Stimulated activated CD8-positive, alpha-beta memory T cell treated with anti-CD3 and anti-CD28 coated beads, Interleukin-2, amount 100 ng/mL, for 48 hours (primary cell): ENCODE results near the gene PPP4R1.
"Not testable (repeated sequence)": the region's sequence is repeated elsewhere in the genome, so short reads cannot be mapped to it uniquely, and the experiment has no call there.

Source experiments
- DNase-seq, 2 donors: peaks; one replicate each; pipeline ENCODE4 v3.0.0-alpha.2; 2020; ENCODE audit warnings: low read depth in 2 of 2

PPP4R1 gene

DNA sequence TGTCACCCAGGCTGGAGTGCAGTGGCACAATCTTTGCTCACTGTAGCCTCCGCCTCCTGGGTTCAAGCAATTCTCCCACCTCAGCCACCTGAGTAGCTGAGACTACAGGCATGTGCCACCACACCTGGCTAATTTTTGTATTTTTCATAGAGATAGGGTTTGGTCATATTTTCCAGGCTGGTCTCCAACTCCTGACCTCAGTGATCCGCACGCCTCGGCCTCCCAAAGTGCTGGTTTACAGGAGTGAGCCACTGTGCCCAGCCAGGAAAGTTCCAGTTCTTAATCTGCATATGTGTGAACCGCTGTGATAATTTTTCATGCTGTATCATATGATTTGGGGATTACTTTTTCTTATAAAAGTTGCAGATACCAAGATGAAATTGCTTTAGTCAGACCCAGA is 14.6 kb upstream of the PPP4R1 start:
- no peak for DNase-seq

GRCh38 chr18:9627642-9628041 is 13.3 kb upstream of the PPP4R1 start:
- no peak for DNase-seq

DNA sequence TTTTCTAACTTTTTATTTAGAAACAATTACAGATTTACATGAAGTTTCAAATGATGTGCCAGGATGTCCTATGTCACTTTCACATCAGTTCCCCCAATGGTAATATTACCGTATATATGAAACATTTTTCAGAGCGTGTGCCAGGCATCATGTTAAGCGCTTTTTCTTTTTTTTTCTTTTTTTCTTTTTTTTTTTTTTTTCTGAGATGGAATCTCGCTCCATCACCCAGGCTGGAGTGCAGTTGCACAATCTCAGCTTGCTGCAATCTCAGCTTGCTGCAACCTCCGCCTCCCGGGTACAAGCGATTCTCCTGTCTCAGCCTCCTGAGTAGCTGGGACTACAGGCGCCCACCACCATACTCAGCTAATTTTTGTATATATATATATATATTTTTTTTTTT is 5.6 kb upstream of the PPP4R1 start:
- no peak for DNase-seq

- no peak for DNase-seq
Observed at GRCh38 chr18:9619545-9619944, 5.2 kb upstream of the PPP4R1 start.

DNA sequence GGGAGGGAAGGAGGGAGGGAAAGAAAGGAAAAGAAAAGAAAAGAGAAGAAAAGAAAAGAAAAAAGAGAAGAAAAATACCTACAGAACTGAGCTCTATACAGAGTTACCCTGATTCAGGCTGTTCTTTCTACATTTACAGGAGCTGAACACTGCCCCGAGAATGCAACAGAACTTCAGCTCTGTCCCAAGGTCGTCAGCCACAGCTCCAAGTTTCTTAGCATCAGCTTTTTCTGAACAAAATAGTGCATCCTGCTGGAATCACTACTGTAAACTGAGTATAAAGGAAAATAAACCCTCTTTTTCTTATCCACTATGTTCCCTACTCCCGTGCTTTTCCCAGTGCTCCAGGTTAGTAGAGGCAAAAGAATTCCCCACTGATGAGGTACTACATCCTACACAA is 4.7 kb upstream of the PPP4R1 start:
- no peak for DNase-seq

- no peak for DNase-seq
Observed at GRCh38 chr18:9617006-9617542, 2.7 kb upstream of the PPP4R1 start.

GRCh38 chr18:9616049-9616448 is 1.7 kb upstream of the PPP4R1 start:
- DNase-seq = no peak

- DNase-seq = no peak
Observed at GRCh38 chr18:9615280-9615797, 980 bp upstream of the PPP4R1 start.

DNA sequence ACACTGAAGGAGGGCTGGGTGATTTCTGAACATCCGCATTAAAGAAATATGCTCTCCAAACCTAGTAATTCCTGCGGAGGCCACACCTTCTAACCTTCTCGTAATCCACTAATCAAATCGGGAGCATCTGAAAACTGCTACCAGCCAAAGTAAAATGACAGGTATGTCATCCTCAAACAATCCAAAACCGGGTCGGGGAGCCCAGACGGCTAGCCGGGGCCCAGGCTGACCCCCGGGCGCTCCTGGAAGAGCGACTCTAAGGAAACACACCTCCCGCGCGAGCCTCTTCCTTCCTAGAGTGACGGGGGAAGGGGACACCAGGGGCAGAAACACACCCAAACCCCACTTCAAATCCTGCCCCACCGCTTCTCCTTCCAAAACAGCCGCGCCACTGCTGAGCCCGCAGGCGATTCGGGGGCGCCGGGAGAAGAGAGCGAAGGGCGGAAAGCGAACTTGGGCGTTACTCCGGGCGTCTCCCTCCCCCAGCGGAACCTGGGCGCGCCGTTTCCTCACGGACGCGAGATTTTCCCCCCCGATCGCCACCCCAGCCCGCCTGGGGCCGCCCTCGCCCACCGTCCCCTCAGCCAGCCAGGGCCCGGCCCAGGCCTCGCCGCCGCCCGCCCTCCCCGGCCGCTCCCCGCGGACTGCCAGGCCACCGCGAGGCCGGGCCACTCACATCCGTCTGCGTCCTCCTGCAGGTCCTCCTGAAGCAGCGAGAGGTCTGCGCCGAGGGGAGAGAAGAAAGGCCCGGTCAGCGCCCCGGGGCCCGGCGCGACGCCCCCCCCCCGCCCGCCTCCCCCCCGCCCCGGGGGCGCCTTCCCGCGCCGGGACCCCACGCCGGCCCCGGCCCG is 584 bp downstream of the PPP4R1 start:
- DNase-seq = peak; percentile 17 to 19

GRCh38 chr18:9612977-9613376 is 1.4 kb downstream of the PPP4R1 start:
- no peak for DNase-seq

GRCh38 chr18:9612215-9612830 is 2.0 kb downstream of the PPP4R1 start:
- DNase-seq = no peak

GRCh38 chr18:9609190-9609589 is 5.2 kb downstream of the PPP4R1 start:
- no peak for DNase-seq

- DNase-seq = no peak
Observed at GRCh38 chr18:9608728-9609127, 5.6 kb downstream of the PPP4R1 start.

DNA sequence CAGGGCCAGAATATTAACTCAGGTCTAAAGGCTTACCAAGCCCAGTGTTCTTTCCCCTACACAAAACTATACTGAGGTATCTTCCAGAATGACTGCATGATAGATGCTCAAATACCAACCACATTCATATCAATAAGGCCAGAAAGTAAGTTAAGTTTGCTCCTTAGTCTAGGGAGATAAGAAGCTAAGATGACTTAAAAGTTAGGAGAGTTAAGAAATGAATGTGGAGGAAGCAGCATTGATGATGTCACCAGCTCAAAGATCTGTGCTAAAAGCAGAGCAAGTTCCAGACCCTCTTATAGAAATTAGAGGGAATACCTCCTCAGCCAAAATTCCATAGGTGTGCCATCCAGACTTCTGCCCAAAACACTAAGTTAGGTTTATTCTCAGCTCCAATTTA is 6.1 kb downstream of the PPP4R1 start:
- no peak for DNase-seq

DNA sequence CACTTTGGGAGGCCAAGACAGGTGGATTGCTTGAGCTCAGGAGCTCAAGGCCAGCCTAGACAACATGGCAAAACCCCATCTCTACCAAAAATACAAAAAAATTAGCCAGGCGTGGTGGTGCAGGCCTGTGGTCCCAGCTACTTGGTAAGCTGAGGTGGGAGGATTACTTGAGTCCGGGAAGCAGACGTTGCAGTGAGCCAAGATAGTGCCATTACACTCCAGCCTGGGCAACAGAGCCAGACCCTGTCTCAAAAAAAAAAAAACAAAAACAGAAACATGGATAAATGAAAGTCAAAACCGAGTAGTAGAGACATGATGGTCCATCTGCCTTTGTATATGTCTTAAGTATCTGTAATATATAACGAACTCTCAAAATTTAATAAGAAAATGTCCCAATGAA is 7.2 kb downstream of the PPP4R1 start:
- DNase-seq = not testable (repeated sequence)

DNA sequence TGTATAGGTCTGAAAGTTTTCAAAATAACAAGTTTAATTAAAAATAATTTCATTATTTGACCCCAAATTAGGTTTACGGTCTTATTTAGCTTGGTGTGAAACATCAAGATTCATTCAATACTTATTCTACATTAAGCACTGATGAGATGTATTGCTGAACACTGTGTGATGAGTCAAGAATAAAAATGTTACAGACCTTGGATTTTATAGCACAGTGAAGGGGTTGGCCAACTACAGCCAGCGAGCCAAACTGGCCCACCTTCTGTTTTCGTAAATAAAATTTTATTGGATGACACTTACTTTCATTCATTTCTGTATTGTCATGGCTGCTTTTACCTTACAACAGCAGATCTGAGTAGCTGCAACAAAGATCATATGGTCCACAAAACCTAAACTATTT is 8.3 kb downstream of the PPP4R1 start:
- no peak for DNase-seq

- DNase-seq = no peak
Observed at GRCh38 chr18:9604348-9604747, 10.0 kb downstream of the PPP4R1 start.

DNA sequence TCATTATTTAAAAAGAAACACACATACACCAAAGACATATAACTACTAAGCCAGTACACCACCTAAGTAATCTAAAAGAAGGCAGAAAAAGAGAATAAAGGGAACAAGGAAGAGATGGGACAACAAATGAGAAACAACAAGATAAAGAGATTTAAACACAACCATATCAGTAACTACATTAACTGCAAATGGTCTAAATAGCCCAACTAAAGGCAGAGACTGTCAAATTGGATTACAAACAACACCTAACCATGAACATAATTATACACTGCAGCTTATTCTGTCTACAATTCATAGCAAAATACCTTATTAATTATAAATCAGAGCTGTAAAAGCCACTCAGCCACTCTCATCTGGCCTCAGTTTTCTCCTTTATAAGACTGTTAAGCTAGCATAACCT is 15.0 kb downstream of the PPP4R1 start:
- DNase-seq = no peak

DNA sequence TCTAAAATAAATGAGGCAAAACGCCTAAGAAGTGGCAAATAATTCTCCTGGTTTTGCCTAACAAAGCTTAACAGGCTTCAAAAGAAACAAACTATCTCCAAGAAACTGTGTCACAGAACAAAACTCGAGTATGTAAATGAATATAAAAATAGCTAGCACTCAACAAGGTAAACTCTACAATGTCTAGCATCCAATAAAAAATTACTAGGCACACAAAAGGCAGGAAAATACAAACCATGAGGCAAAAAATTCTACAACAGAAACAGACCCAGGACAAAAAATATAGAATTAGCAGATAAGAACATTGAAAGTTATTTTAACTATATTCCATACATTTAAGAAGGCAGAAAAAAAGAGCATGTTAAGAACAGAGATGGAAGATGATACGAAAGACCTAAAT is 16.8 kb downstream of the PPP4R1 start:
- no peak for DNase-seq

DNA sequence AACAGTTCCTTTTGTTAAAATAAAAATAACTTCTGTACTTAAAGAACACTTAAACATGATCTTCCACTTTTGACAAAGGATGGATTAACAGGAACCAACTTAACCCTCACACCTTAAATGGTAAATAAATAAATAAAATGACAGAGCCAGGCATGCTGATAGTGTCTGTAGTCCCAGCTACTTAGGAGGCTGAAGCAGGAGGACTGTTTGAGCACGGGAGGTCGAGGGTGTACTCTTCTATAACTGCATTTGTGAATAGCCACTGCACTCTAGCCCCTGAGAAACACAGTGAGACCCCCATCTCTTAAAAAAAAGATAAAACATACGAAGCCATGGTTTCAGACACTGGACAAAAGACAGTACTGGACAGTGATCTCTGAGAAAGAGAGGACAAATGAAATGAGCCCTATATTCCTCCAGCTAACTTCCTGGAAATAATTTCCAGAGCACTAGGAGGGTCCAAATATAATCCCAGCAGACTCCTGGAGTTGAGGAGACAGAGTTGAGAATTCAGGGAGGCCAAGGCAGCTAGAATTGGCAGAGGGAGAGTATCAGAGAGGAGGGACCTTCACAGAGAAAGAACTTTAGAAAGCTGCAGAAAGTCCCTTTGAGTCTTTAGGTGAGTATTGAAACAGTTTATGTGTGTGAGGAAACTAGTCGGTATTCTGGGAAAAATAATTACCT is 17.4 kb downstream of the PPP4R1 start:
- DNase-seq = no peak

DNA sequence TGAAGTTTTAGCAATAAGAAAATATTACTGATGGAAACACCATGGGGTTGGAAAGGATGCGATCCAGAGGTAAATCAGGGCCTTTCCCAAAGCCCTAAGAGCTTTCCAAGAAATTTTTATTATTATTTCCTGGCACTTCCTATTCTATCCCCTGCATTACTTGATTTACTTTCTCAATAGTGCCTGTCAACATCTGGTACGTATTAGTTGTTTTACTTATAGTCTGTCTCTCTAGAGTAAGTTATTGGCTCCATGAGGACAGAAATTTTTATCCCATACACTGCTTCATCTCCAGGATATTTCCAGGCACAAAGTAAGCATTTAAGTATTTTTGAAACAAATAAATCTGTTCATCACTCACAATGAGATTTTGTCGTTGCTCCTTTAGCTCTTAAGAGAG is 18.1 kb downstream of the PPP4R1 start:
- no peak for DNase-seq

- no peak for DNase-seq
Observed at GRCh38 chr18:9594823-9595596, 19.3 kb downstream of the PPP4R1 start.
